NCI-H526 treated with DMSO at 0.1 percent for 48 hours (cell line): ENCODE measurements around the gene HTR3A.

ENCODE experiments used
- DNase-seq: peaks from one replicate; lab custom pipeline; 2025; lab: John Stamatoyannopoulos, UW

Gene HTR3A

DNA sequence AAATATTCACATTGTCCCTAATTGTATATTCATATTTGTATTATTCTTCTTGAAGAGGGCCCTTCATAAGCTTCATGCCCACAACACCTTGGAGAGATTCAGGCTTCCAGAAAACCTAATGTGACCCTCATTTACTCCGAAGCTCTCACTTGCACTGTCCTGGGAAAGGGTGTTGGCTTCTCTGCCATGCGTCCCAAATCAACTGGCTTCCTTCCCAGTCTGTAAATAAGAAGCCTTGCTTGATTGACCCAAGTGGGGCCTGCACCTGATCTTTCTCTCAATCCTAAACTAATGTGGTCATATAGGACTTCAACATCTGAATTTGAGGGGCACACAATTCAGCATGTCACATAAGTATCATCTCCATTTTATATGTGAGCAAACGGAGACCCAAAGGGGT is 44.1 kb downstream of the HTR3A start:
- DNase-seq, result no peak

DNA sequence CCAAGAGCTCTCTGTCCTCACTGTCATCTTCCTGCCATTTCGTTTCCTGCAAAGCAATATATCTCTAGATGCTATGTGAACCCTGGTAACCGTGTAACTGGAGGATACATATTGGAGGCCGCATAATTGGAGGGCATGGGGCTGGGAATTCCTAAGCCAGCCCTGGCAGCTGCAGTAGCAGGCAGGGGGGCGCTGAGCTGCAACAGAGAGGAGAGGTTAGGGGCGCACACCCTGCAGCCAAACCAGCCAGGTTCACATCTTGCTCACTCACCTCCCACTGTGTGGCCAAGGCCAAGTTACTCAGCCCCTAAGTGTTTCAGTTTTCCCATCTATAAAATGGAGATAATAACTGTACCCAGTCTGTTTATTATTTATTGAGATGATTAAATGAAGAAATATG is 44.7 kb downstream of the HTR3A start:
- DNase-seq, result no peak

DNA sequence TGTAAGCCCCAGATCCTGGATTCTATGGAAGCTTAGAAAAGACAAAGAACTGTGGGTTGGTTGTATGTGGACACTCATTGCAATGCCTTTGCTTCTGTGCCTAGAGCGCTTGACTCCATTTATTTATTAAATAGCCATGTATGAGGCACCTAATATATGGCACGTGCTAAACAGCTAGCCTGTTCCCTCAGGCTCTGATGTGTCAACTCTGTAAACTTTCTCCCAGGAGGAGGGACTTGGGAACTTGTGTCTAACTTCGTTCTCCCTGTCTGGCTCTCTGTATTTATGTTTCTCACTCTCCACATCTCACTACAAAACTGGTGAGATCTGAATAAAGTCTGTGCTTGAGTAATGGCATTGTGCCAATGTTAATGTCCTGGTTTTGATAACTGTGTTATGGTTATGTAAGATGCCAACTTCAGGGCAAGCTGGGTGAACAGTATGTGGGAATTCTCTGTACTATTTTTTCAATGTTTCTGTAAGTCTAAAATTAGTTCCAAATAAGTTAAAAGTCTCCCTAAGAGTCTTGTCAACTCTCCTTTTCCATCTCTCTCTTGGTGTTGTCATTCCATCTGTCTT is 50.5 kb downstream of the HTR3A start:
- DNase-seq, result no peak

DNA sequence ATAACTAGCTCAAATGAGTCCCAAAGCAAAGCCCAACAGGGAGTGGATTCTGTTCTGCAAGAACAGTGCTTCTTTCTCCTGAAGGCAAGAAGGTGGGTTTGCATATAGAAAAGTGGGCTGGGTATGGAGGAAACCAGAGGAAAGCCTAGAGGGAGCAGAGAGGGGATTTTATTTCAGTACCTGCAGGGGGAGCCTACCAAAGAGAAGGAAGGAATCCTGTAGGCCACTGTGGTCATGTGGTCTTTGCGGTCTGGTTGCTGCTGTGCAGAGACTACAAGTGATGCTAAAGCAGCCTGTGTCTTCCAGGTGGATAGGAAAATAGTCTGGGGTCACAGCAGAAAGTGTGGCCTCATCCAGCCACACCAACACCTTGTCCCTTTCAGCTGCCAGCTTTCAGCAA is 51.4 kb downstream of the HTR3A start:
- no peak for DNase-seq

DNA sequence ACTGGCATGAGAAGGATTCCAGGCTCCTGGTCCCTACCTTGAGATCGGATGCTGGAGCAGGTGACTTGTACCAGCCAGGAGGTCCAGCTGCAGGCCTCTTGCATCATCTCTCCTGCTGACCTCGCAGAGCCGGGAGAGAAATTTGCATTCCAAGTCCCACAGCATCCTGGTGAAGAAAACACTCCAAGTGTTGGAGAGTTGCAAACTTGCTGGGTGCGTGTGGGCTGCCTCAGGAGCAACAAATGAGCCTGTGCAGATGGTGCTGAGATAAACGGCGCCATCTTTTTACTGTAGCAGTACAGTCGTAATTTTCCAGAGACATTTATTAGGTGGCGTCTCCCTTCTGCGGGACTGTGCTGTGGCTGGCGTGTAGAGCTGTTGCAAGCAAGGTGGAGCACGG is 52.5 kb downstream of the HTR3A start:
- DNase-seq, result no peak

DNA sequence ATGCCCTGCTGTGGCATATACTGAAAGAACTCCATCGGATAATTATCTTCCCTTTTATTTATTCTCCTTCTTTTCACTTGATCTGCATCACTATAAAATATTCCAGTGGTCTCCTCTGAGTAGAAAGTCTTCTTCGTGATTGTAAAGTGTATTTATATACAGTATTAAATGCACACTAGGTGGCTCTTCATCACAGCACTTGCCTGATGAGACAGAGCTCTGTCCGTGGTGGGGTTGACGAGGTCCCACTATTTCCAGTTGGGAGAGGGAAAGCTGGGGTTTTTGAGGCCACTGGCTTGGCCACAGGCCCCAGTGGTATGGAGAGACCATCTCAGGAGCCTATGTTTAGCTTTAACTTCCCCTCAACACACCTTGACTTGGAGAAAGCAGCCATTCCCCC is 53.0 kb downstream of the HTR3A start:
- DNase-seq, result no peak

DNA sequence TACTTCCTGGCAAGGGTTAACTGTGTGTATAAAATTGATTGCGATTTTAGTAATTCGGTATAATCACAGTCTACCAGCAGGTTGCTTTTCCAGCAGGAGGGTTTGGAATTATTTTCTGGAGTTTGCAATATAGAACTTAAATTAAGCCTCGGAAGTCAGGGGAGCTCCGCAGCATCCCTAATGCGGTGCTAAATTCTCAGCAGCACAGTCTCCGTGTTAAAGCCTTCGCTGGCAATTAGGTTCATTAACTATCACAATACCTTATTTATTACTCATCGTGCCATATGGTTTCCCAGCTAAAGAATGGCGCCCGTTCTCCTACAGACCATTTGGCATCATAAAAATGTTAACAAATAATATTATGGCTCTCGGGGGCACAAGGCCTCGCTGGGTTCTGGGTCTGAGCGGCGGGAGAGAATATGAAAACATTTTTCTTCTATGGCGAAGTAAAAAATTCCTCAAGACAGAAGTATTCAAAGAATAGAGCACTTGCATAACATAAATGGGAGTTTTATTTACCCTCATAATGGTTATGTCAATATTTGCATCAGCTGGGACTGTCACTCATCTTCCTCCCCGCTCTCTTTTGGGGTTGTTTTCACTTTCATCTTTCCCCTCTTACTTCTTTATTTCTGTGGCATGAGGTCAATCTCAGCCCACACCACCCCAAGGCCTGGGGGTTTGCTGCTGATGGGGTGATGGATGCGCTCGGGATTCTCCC is 56.5 kb downstream of the HTR3A start:
- no peak for DNase-seq

DNA sequence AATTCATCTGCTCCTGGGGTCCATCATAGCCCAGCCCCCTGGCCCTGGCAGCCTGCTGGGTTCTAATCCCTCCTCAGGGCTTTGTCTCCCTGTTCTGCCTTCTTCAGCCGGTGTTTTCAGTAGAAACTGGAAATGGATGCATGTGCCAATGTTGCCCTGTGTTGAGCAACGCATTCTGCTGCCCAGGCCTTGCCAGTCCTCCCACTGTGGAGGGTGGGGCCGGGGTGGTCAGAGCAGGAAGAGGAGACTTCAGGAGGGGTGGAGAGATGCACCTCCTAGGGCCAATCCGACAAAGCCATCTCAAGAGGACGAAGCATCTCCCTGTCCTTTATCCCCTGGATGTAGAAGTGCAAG is 57.0 kb downstream of the HTR3A start:
- no peak for DNase-seq

DNA sequence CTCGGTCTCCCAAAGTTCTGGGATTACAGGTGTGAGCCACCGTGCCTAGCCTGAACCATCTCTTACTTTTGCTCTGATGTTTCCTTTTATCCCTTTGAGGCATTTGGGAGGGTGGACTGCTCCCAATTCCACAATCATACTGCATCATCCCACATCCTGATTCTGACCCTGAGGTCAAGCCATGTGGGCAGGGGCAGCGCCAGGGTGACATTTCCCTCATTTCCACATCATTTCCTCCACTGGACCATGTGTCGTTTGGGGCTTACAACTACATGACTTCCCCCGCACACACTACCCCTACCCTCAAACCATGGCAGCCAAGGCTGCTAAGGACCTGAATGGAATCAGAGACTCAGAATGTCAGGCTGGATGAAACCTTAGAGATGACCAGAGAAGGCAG is 58.2 kb downstream of the HTR3A start:
- no peak for DNase-seq

DNA sequence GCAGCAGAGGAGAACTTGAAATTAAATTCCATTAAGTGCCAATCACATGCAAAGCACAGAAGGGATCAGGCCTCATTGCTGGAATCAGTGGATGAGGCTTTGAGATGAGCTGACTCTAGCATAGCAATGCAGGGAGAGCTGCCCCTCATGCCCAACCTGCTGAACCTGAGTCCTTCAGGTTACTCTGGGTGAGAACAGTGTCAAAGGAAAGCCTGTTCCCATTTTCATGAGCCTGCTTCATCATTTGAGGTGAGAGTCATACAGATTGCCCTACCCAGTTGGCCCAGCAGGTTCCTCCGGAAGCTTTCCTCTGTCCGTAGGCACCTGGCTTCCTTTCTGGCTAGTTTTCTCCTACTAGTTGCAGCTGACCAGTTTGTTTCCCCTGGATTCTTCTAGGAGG is 58.7 kb downstream of the HTR3A start:
- no peak for DNase-seq

DNA sequence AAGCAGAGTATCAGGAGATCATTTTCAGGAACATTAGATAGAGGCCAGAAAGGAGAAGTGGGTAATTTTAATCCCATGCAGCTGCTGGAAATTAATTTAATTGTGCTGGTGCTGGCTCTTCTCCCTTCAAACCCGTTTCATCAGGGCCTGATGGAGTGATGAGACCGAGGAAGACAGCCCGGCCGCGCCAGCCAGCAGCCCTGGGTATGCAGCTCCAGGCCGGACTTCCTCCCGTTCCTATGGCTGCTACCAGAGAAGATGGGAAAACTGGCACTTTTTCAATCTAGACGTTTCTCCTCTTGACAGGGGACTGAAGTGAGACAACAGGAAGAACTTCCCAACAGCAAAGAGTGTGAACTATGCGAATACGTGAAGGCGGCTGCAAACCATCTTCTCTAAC is 60.0 kb downstream of the HTR3A start:
- DNase-seq, result no peak

DNA sequence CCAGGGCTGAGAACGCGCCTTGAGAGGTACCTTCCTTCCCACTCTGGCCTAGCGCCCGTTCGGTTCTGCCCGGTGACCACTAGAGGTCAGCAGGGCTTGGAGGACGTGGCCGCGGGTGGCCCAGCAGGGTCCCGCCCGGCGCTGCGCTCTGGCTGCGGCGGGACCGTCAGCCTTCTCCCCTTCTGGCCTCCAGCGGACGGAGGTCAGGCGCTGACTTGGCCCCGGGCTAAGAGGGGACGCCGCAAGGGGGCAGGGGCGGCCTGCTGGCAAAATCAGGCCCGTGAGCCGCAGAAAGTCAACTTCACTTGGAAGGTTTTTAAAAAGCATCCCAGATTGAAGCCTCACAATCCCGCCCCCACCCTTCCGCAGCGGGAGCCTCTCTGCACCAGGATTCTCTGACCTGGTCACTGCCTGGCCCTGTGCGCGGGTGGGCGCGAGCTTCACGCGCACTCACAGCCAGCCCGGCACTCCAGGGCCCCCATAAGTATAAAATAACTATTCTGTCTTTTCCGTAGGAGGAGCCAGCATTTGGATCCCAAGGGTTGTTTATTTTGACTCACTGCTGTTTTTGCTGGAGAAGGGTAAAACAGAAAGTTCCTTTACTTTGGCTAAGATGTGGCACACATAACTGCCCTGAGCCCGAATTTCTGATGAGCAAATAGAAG is 61.4 kb downstream of the HTR3A start:
- DNase-seq, result peak; percentile 78

DNA sequence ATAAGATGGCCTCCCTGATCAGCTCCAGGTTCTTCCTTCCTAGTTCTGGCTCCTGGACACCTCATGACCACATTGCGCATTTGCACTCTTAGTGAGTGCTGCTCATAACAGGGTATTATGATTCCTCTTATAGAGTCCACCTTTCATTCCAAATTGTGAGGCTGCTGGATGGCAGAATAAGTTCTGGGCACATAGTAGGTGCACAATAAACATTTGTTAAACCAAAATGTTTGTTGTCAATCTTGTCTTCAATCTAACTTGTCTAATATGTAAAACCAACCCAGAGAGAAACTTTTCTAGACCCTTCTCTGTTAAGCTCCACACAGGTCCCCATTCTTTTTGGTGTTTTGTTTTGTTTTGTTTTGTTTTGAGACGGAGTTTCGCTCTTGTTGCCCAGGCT is 62.0 kb downstream of the HTR3A start:
- no peak for DNase-seq

DNA sequence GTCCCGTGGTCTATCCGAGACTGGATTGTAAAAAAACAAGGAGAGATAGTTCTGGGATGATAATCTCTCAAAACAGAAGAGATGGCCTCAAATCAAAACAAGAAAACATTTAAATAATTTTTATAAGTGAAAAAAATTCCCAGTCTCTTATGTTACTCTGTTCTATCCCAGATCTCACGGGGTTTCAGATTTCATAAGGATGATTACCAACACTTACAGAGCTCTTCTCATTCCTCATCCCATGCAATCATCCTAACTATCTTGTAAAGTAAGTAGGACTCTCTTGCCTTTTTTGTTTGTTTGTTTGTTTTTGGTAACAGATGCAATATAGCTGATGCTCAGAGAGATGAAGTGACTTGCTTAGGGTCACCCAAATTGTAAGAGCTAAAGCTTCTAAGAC is 64.6 kb downstream of the HTR3A start:
- no peak for DNase-seq
